ENCODE results near the gene KCNMA1.

DNA sequence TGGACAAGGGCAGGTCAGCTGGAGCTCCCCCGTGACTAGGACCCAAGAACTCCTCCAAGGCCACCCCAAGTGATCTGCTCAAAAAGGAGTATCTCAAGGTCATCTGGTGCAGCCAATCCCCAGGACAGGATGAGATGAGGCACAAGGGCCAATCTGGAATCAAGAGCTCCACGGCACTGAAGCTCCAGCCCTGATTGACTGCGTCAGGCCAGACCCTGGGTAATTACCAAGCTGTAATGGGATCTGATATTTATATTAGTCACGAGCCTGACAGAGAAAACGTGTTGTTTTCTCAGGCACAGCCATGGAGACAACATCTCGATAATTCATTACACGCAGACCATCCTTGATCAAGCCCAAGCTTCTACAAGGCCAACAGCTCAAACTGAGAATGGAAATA, 4.2 kb downstream of the KCNMA1 start:
- TF ChIP-seq ZNF274 (IDR thresholded peaks at IDR 0.05; ENCODE audit: low read depth, low read length) (no peak), YY1 (IDR thresholded peaks at IDR 0.05; ENCODE audit: insufficient read depth, insufficient read length) (no peak)

Data from NT2/D1 (cell line).